BLaER1 treated with 17β-estradiol and CSF1 and Interleukin-3, amounts not matched to agents 10 nM and 100 nM (cell line): Measurements from ENCODE around the gene DLX1.

Experiments
- H3K27ac ChIP-seq, 11 experiments: shearing (Covaris generic); formaldehyde crosslinking; 2 replicates each; pipeline ENCODE4 v1.8.1; 2022
- H3K27me3 ChIP-seq, 11 experiments: shearing (Covaris generic); formaldehyde crosslinking; 2 replicates each; pipeline ENCODE4 v1.8.1; 2022
- H3K36me3 ChIP-seq, 11 experiments: shearing (Covaris generic); formaldehyde crosslinking; 2 replicates each; pipeline ENCODE4 v1.8.1; 2022
- H3K4me1 ChIP-seq, 10 experiments: shearing (Covaris generic); formaldehyde crosslinking; 2 replicates each; pipeline ENCODE4 v1.8.1; 2022
- H3K4me2 ChIP-seq, 11 experiments: shearing (Covaris generic); formaldehyde crosslinking; 2 replicates each; pipeline ENCODE4 v1.8.1; 2022
- H3K4me3 ChIP-seq, 10 experiments: shearing (Covaris generic); formaldehyde crosslinking; 2 replicates each; pipeline ENCODE4 v1.8.1; 2022
- H3K9ac ChIP-seq, 11 experiments: shearing (Covaris generic); formaldehyde crosslinking; 2 replicates each; pipeline ENCODE4 v1.8.1; 2022
- H3K9me3 ChIP-seq, 11 experiments: shearing (Covaris generic); formaldehyde crosslinking; replicated peaks in 1 of 11; 2 replicates each; pipeline ENCODE4 v1.8.1; 2022
- H4K20me1 ChIP-seq, 11 experiments: shearing (Covaris generic); formaldehyde crosslinking; 2 replicates each; pipeline ENCODE4 v1.8.1; 2022
- Cebpa-rat ChIP-seq, 11 experiments: shearing (Covaris generic); IDR thresholded peaks; 2 replicates each; pipeline ENCODE4 v1.8.1; 2022

DLX1 gene

GRCh38 chr2:172089633-172090032, 4.3 kb downstream of the DLX1 start:
- TF ChIP-seq Cebpa-rat (IDR thresholded peaks at IDR 0.05): no peak
- Histone ChIP-seq H3K4me1 (peaks cover 5 to 20% (median 12%) of the 10 kb centered on the region in 10 experiments; a peak in 19 of 20 replicates), H3K9ac (no peak overlapping the region), H3K4me2 (no peak overlapping the region), H3K9me3 (peaks cover 9 to 31% (median 18%) of the 10 kb centered on the region in 11 experiments; a peak in 21 of 22 replicates), H3K36me3 (no peaks in the 10 kb centered on the region), H4K20me1 (peaks cover 0 to 98% (median 92%) of the 10 kb centered on the region in 11 experiments; a peak in 19 of 22 replicates), H3K4me3 (no peak overlapping the region), H3K27me3 (peaks cover 100% of the 10 kb centered on the region in 11 experiments), H3K27ac (no peak overlapping the region)

- H3K9ac ChIP-seq: no peak overlapping the region
These were observed 5.0 kb downstream of the DLX1 start for GRCh38 chr2:172090044-172090961.

GRCh38 chr2:172091000-172091641, 5.8 kb downstream of the DLX1 start:
- H3K4me2 ChIP-seq: no peak overlapping the region
- H3K4me3 ChIP-seq: no peak overlapping the region
- no peaks in the 10 kb centered on the region for H3K36me3 ChIP-seq
- peaks cover 9 to 22% (median 15%) of the 10 kb centered on the region in 10 experiments; a peak in 19 of 20 replicates for H3K4me1 ChIP-seq
- H3K27ac ChIP-seq: no peak overlapping the region
- H3K27me3 ChIP-seq: peaks cover 100% of the 10 kb centered on the region in 11 experiments
- peaks cover 9 to 25% (median 18%) of the 10 kb centered on the region in 11 experiments; a peak in 21 of 22 replicates for H3K9me3 ChIP-seq
- TF ChIP-seq Cebpa-rat (IDR thresholded peaks at IDR 0.05): no peak
- H4K20me1 ChIP-seq: peaks cover 0 to 98% (median 92%) of the 10 kb centered on the region in 11 experiments; a peak in 19 of 22 replicates
- no peak overlapping the region for H3K9ac ChIP-seq

More at GRCh38 chr2:172090044-172090961, 5.0 kb downstream of the DLX1 start:
- H3K4me1 ChIP-seq: peaks cover 3 to 20% (median 12%) of the 10 kb centered on the region in 10 experiments; a peak in 19 of 20 replicates
- no peaks in the 10 kb centered on the region for H3K36me3 ChIP-seq
- TF ChIP-seq Cebpa-rat (IDR thresholded peaks at IDR 0.05): no peak
- peaks cover 0 to 98% (median 92%) of the 10 kb centered on the region in 11 experiments; a peak in 19 of 22 replicates for H4K20me1 ChIP-seq
- H3K27me3 ChIP-seq: peaks cover 100% of the 10 kb centered on the region in 11 experiments
- H3K4me3 ChIP-seq: no peak overlapping the region
- H3K27ac ChIP-seq: no peak overlapping the region
- no peak overlapping the region for H3K4me2 ChIP-seq
- peaks cover 9 to 31% (median 18%) of the 10 kb centered on the region in 11 experiments; a peak in 21 of 22 replicates for H3K9me3 ChIP-seq

GRCh38 chr2:172091761-172092566, 6.7 kb downstream of the DLX1 start:
- Histone ChIP-seq H3K9ac (no peak overlapping the region), H3K27ac (no peak overlapping the region), H3K4me3 (no peak overlapping the region), H3K4me1 (peaks cover 10 to 26% (median 20%) of the 10 kb centered on the region in 10 experiments), H3K4me2 (no peak overlapping the region), H3K27me3 (peaks cover 100% of the 10 kb centered on the region in 11 experiments), H3K9me3 (peaks cover 9 to 17% (median 13%) of the 10 kb centered on the region in 11 experiments; a peak in 21 of 22 replicates), H4K20me1 (peaks cover 0 to 98% (median 92%) of the 10 kb centered on the region in 11 experiments; a peak in 19 of 22 replicates), H3K36me3 (no peaks in the 10 kb centered on the region)
- no peak for TF ChIP-seq Cebpa-rat (IDR thresholded peaks at IDR 0.05)

GRCh38 chr2:172092716-172093415, 7.6 kb downstream of the DLX1 start:
- no peaks in the 10 kb centered on the region for H3K36me3 ChIP-seq
- H3K4me1 ChIP-seq: peaks cover 10 to 30% (median 23%) of the 10 kb centered on the region in 10 experiments
- H3K27ac ChIP-seq: no peak overlapping the region
- peaks cover 0 to 98% (median 92%) of the 10 kb centered on the region in 11 experiments; a peak in 20 of 22 replicates for H4K20me1 ChIP-seq
- TF ChIP-seq Cebpa-rat (IDR thresholded peaks at IDR 0.05): no peak
- peaks cover 100% of the 10 kb centered on the region in 11 experiments for H3K27me3 ChIP-seq
- no peak overlapping the region for H3K4me3 ChIP-seq
- no peak overlapping the region for H3K4me2 ChIP-seq
- no peak overlapping the region for H3K9ac ChIP-seq
- peaks cover 2 to 8% (median 4%) of the 10 kb centered on the region in 11 experiments; a peak in 18 of 22 replicates for H3K9me3 ChIP-seq

- H3K4me3 ChIP-seq: no peak overlapping the region
- H3K4me1 ChIP-seq: peaks cover 10 to 33% (median 25%) of the 10 kb centered on the region in 10 experiments
- H3K27me3 ChIP-seq: peaks cover 100% of the 10 kb centered on the region in 11 experiments
- H3K27ac ChIP-seq: no peak overlapping the region
- no peaks in the 10 kb centered on the region for H3K36me3 ChIP-seq
- H4K20me1 ChIP-seq: peaks cover 0 to 98% (median 92%) of the 10 kb centered on the region in 11 experiments; a peak in 20 of 22 replicates
- TF ChIP-seq Cebpa-rat (IDR thresholded peaks at IDR 0.05): no peak
- H3K9me3 ChIP-seq: 0 out of 22 replicates have a peak, but pooled peaks cover 0 to under 1% (median 0%) of the 10 kb centered on the region in 11 experiments
- H3K4me2 ChIP-seq: peak overlapping the region in 2 of 11 experiments; percentile 89 to 99; a peak in 1 of 22 replicates
- H3K9ac ChIP-seq: no peak overlapping the region
These were observed 8.3 kb downstream of the DLX1 start for GRCh38 chr2:172093416-172094293.
